ENCODE results near the gene LSMEM2. TPM values are rescaled to one million over a fixed set of nuclear protein-coding genes. Genes with fewer than 3 reads are reported as not detected.

Gene LSMEM2
- total RNA-seq, 4 donors from 2014 or later = 0.30 TPM; not detected in 3

- no peaks in the 10 kb centered on the region for H3K9me3 ChIP-seq
- peaks cover 74% of the 10 kb centered on the region for H3K4me1 ChIP-seq
- no peaks in the 10 kb centered on the region for H3K27me3 ChIP-seq
- 12% methylated on average over 1 of the region's 4 CpGs for WGBS
- peak overlapping the region; percentile 96 for H3K27ac ChIP-seq
- H3K4me3 ChIP-seq = no peak overlapping the region
- peak in 1 of 2 donors; percentile 82 for DNase-seq (ENCODE audit: low spot score in 2 of 2)
- peak; percentile 66 to 89 for TF ChIP-seq CTCF (IDR thresholded peaks at IDR 0.05)
- TF ChIP-seq POLR2A (IDR thresholded peaks at IDR 0.05) = no peak
- H3K36me3 ChIP-seq = peaks cover 20% of the 10 kb centered on the region
Measured at GRCh38 chr3:50324351-50325112, 45.6 kb downstream of the LSMEM2 start.

DNA sequence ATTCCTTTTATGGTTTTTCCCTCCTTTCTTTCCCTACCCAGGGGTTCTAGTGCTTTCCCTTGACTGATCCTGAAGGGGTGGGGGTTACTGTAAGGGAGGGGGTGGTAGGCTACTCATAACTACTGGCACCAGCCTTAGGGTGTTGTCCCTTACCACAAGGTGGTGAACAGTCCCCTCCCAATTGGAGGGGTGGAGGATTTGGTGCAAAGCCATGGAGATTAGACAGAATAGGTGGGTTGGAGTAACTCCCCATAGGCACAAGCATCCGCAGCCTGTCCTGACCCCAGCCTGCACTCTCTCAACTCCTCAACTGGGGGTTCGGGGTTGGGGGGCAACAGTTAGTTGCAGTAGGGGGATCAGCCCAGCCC is 46.2 kb downstream of the LSMEM2 start:
- DNase-seq (ENCODE audit: low spot score in 2 of 2) = no peak
- Histone ChIP-seq H3K9me3 (no peaks in the 10 kb centered on the region), H3K4me1 (peaks cover 68% of the 10 kb centered on the region), H3K27me3 (no peaks in the 10 kb centered on the region), H3K27ac (no peak overlapping the region), H3K36me3 (peaks cover 22% of the 10 kb centered on the region), H3K4me3 (no peak overlapping the region)
- TF ChIP-seq POLR2AphosphoS5 (IDR thresholded peaks at IDR 0.05) = no peak
- no peak for TF ChIP-seq POLR2A (IDR thresholded peaks at IDR 0.05)
- TF ChIP-seq CTCF (IDR thresholded peaks at IDR 0.05) = no peak
- TF ChIP-seq EP300 (IDR thresholded peaks at IDR 0.05) = no peak
- 57% methylated on average over 2 of the region's 2 CpGs for WGBS

DNA sequence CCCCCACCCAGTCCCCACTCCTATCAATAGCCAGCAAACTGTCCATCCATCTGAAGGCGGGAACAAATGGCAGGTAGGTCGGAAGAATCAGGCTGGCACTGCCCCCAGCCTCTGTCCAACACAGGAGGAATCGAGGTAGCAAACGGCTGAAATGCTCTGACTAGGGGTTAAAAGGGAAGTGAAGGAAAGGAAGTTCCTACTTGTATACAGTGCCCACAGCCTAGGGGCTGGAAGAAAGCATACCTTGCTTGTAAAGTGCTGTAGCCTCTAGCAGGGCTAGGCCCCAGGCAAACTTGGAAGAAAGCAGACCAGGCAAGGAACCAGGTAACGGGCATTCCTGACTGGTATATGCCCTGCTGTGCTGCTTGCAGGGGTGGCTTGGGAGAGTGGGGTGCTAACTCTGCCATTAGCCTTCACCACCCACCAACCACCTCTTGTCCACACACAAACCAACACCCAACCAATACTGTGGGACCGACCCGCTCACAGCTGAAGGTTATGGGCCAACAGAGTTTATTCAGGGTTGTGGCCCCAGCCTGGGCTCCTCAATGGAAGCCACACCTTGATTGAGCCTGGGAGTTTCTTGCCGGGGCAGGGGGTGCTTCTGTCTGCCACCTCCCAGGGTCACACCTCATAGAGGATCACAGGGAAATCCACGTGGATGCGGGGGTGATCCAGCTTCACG is 46.8 kb downstream of the LSMEM2 start:
- Histone ChIP-seq H3K4me3 (no peak overlapping the region), H3K9me3 (no peaks in the 10 kb centered on the region), H3K27me3 (no peaks in the 10 kb centered on the region), H3K27ac (no peak overlapping the region), H3K36me3 (peaks cover 27% of the 10 kb centered on the region), H3K4me1 (peaks cover 62% of the 10 kb centered on the region)
- TF ChIP-seq POLR2A (IDR thresholded peaks at IDR 0.05) (no peak), EP300 (IDR thresholded peaks at IDR 0.05) (no peak), POLR2AphosphoS5 (IDR thresholded peaks at IDR 0.05) (no peak)
- WGBS = 84% methylated on average over 11 of the region's 11 CpGs
- no peak for DNase-seq (ENCODE audit: low spot score in 2 of 2)

GRCh38 chr3:50326182-50326541 is 47.3 kb downstream of the LSMEM2 start:
- H3K36me3 ChIP-seq = peaks cover 33% of the 10 kb centered on the region
- H3K27me3 ChIP-seq = no peaks in the 10 kb centered on the region
- H3K9me3 ChIP-seq = no peaks in the 10 kb centered on the region
- no peak for TF ChIP-seq CTCF (IDR thresholded peaks at IDR 0.05)
- TF ChIP-seq POLR2A (IDR thresholded peaks at IDR 0.05) = no peak
- TF ChIP-seq EP300 (IDR thresholded peaks at IDR 0.05) = no peak
- TF ChIP-seq POLR2AphosphoS5 (IDR thresholded peaks at IDR 0.05) = no peak
- H3K27ac ChIP-seq = no peak overlapping the region
- WGBS = 98% methylated on average over 8 of the region's 8 CpGs
- DNase-seq (ENCODE audit: low spot score in 2 of 2) = no peak
- peaks cover 61% of the 10 kb centered on the region for H3K4me1 ChIP-seq
- no peak overlapping the region for H3K4me3 ChIP-seq

DNA sequence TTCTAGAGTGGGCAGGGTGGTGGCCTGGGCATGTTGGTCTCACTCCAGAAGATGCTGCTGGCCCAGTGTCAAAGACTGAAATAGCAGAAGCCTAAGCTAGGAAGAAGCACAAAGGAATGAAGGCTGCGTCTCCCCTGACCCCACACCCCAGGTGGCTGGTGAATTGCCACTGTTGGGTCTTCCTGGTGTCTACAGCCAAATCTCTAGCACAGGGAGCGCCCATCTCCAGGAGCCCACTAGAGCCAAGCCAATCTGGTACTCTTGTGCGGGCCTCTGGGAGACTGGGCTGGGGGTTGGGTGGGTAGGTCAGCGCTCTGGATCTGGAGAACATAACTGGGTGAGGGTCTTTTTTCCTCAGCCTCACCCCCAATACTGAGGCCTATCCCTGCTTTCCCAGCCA is 48.2 kb downstream of the LSMEM2 start:
- H3K4me3 ChIP-seq = peak overlapping the region; percentile 79
- TF ChIP-seq EP300 (IDR thresholded peaks at IDR 0.05) (no peak), POLR2AphosphoS5 (IDR thresholded peaks at IDR 0.05) (no peak)
- DNase-seq (ENCODE audit: low spot score in 2 of 2) = no peak
- no peaks in the 10 kb centered on the region for H3K9me3 ChIP-seq
- H3K27ac ChIP-seq = peak overlapping the region; percentile 76
- 20% methylated on average over 1 of the region's 4 CpGs for WGBS
- peaks cover 57% of the 10 kb centered on the region for H3K4me1 ChIP-seq
- peaks cover 42% of the 10 kb centered on the region for H3K36me3 ChIP-seq
- no peaks in the 10 kb centered on the region for H3K27me3 ChIP-seq

DNA sequence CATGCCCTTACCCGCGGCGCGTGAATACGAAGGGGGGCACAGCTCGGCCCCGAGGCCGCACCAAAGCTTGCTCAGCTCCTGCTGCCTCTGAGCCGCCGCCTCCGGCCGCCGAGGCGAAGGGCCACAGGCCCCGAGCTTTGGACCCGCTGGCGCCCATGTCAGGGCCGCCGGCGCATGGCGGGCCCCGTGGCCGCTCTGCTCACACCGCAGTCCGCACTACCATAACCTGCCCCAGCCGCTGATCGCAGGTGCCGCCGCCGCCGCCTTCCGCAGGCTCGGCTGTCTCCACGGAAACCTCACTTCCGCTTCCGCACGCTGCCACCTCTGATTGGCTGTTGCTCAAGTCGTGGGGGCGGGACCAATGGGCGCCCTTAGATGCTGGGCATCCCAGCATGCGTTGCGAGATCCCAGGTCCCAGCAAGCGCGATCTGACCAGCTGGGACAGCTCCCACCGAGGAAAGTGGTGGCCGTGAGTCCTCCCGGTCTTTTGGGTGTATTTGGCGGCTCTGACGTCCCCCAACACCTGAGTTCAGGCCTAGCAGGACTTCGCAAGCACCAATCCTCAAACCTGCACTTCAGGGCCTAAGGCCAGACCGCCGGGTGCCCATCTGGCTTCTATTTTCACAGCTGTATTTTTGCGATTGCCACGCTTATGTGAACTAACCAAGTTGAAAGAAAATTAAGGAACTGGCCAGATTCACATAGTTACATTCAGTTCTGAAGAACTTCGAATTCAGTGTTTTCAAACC is 49.2 kb downstream of the LSMEM2 start, which contains the start of gene TUSC2:
TUSC2 (minus strand) TSS at position 281 of the 749 bp plus-strand sequence; CDS start at position 157, 124 bp downstream.
- Histone ChIP-seq H3K4me1 (peaks cover 56% of the 10 kb centered on the region), H3K27ac (peak within 1 kb of the TSS; percentile 76), H3K36me3 (peaks cover 45% of the 10 kb centered on the region), H3K9me3 (no peaks in the 10 kb centered on the region), H3K27me3 (no peaks in the 10 kb centered on the region), H3K4me3 (peak within 1 kb of the TSS; percentile 79)
- peak; percentile 99 to 100 for DNase-seq (ENCODE audit: low spot score in 2 of 2)
- TF ChIP-seq CTCF (IDR thresholded peaks at IDR 0.05) (no peak), EP300 (IDR thresholded peaks at IDR 0.05) (no peak), POLR2AphosphoS5 (IDR thresholded peaks at IDR 0.05) (peak in 2 of 3 donors; percentile 2 to 88), POLR2A (IDR thresholded peaks at IDR 0.05) (peak in 1 of 2 donors; percentile 63)
- 2% methylated on average over 36 of the region's 55 CpGs for WGBS
